K562 (cell line): ENCODE measurements around the gene RNF113B. TPM values are rescaled to one million over a fixed set of nuclear protein-coding genes. Genes with fewer than 3 reads are reported as not detected.

Source experiments
- ATAC-seq: fragments of 200-7000 bp; cut with Tn5 transposase; 3 replicates; pipeline ENCODE4 v1.9.1; 2020; ENCODE audit warnings: moderate library complexity
- BruUV-seq: library from RNA; stranded (reverse); fragments of 400-500 nt; replicated peaks from 2 replicates; lab custom pipeline; 2021; lab: Mats Ljungman, UMichigan
- CTCF ChIA-PET: fragments of 300-600 bp; formaldehyde crosslinking; extraction: SDS; loops from one replicate; lab custom pipeline; 2021; ENCODE audit warnings: low intra/inter-chr PET ratio; lab: Yijun Ruan, JAX
- POLR2A ChIA-PET: fragments of 300-600, 350-650 bp; sonication (Branson Sonifier 250); formaldehyde crosslinking; extraction: SDS; loops from one replicate; lab custom pipeline; 2021; ENCODE audit warnings: antibody characterized with exemption, inconsistent platforms; lab: Yijun Ruan, JAX
- DNase-seq, 4 experiments: peaks; one replicate each; pipeline versions ENCODE4 v3.0.0 to v3.0.0-alpha.2; 2011 to 2018; ENCODE audit warnings: low spot score in 3 of 4, mixed read lengths in 3 of 4; ENCODE audit errors: extremely low read depth in 1 of 4
- FAIRE-seq: peaks from 2 replicates; lab custom pipeline; 2011; peaks lifted over from hg19 to GRCh38; lab: Jason Lieb, UNC
- H2AFZ ChIP-seq: 2 replicates; pipeline ENCODE4 v1.6.0; 2011; ENCODE audit warnings: low read depth, low read length, control low read depth, inconsistent platforms
- H3K27ac ChIP-seq: fragments of 200-600 bp; 3 replicates; pipeline ENCODE4 v1.8.0; 2011; ENCODE audit warnings: low read depth, mild to moderate bottlenecking, control low read depth, inconsistent platforms, low read length, moderate library complexity, mixed read lengths; ENCODE audit errors: extremely low read depth
- H3K27me3 ChIP-seq, 2 experiments: fragments of 300-600 bp in 1 of 2; 2 replicates in 1 of 2; 3 replicates in 1 of 2; pipeline versions ENCODE4 v1.6.0 to v1.8.0; 2011; ENCODE audit warnings: inconsistent platforms in 2 of 2, low read length in 2 of 2, mild to moderate bottlenecking in 1 of 2, mixed read lengths in 1 of 2, moderate library complexity in 1 of 2; ENCODE audit not compliant: control insufficient read depth in 2 of 2, insufficient read depth in 2 of 2
- H3K36me3 ChIP-seq: fragments of 300-600 bp; 3 replicates; pipeline ENCODE4 v1.8.0; 2011; ENCODE audit warnings: mild to moderate bottlenecking, low read length, inconsistent platforms; ENCODE audit not compliant: control insufficient read depth, insufficient read depth
- H3K4me1 ChIP-seq, 2 experiments: fragments of 200-600 bp in 1 of 2; replicated peaks in 1 of 2; 2 replicates in 1 of 2; 3 replicates in 1 of 2; pipeline versions ENCODE4 v1.5.1 to v1.8.0; 2011; ENCODE audit warnings: inconsistent platforms in 2 of 2, low read length in 2 of 2, mild to moderate bottlenecking in 1 of 2, mixed read lengths in 1 of 2, moderate library complexity in 1 of 2; ENCODE audit not compliant: control insufficient read depth in 2 of 2, insufficient read depth in 2 of 2
- H3K4me2 ChIP-seq: 2 replicates; pipeline ENCODE4 v1.6.1; 2011; ENCODE audit warnings: low read length, control low read depth, inconsistent platforms, mixed read lengths; ENCODE audit not compliant: insufficient read depth
- H3K4me3 ChIP-seq: fragments of 200-600 bp; sonication (generic), shearing (Covaris generic); 2 replicates; pipeline ENCODE4 v1.5.1; 2016; ENCODE audit warnings: control low read depth, inconsistent platforms
- H3K79me2 ChIP-seq: fragments of 200-600 bp; 3 replicates; pipeline ENCODE4 v1.8.0; 2011; ENCODE audit warnings: low read length, inconsistent platforms; ENCODE audit not compliant: control insufficient read depth, insufficient read depth
- H3K9ac ChIP-seq, 2 experiments: 2 replicates each; pipeline versions ENCODE4 v1.6.0 to v1.6.1; 2011; ENCODE audit warnings: low read depth in 2 of 2, low read length in 2 of 2, control low read depth in 1 of 2, inconsistent platforms in 1 of 2, mild to moderate bottlenecking in 1 of 2, mixed read lengths in 1 of 2; ENCODE audit not compliant: insufficient read depth in 1 of 2
- H3K9me1 ChIP-seq: one replicate; pipeline ENCODE4 v1.6.0; 2011; ENCODE audit warnings: inconsistent platforms, mild to moderate bottlenecking, low read length, moderate library complexity; ENCODE audit not compliant: control insufficient read depth, insufficient read depth
- H3K9me3 ChIP-seq: replicated peaks from 2 replicates; pipeline ENCODE4 v1.5.1; 2011; ENCODE audit warnings: low read depth, low read length, inconsistent platforms; ENCODE audit not compliant: control insufficient read depth, insufficient read depth
- H4K20me1 ChIP-seq: replicated peaks from 2 replicates; pipeline ENCODE4 v1.6.1; 2011; ENCODE audit warnings: low read length, inconsistent platforms, mixed read lengths; ENCODE audit not compliant: control insufficient read depth, insufficient read depth
- COPS2 ChIP-seq: fragments of 450-650 bp; conservative IDR thresholded peaks from 2 replicates; pipeline ENCODE4 v1.6.1; 2016; ENCODE audit warnings: mild to moderate bottlenecking, moderate library complexity
- HNRNPK ChIP-seq: fragments of 200-400 bp; formaldehyde crosslinking; IDR thresholded peaks from one replicate; pipeline ENCODE4 v1.6.1; 2018; ENCODE audit warnings: mild to moderate bottlenecking, low read depth, low read length; ENCODE audit not compliant: poor library complexity, severe bottlenecking
- NBN ChIP-seq: fragments of 450-650 bp; IDR thresholded peaks from 2 replicates; pipeline ENCODE4 v1.6.1; 2016; ENCODE audit warnings: low read depth, mild to moderate bottlenecking
- SMAD3 ChIP-seq: fragments of 450-650 bp; formaldehyde crosslinking; conservative IDR thresholded peaks from 2 replicates; pipeline ENCODE4 v1.4.0; 2020; ENCODE audit warnings: mild to moderate bottlenecking
- SMARCA4 ChIP-seq: fragments of 450-650 bp; IDR thresholded peaks from 2 replicates; pipeline ENCODE4 v1.6.1; 2016
- ZNF76 ChIP-seq: fragments of 250-450 bp; sonication (Bioruptor Pico); IDR thresholded peaks from 2 replicates; pipeline ENCODE4 v1.4.0; 2020; ENCODE audit warnings: mild to moderate bottlenecking, moderate library complexity, borderline replicate concordance
- WGBS: fragments of 100-300 bp; shearing (Covaris generic); methylation state at CpG from one replicate; pipeline ENCODE4 v1.1.6; 2016; ENCODE audit warnings: low coverage, mixed read lengths; ENCODE audit not compliant: insufficient coverage; ENCODE audit errors: missing lambda C conversion rate; 5-methylcytosine and 5-hydroxymethylcytosine counted together
- in situ Hi-C: fragments of 300-500 bp; cut with MboI; formaldehyde crosslinking; loops from 4 replicates; pipeline ENCODE4 v1.15.0; 2018; ENCODE audit warnings: inconsistent platforms, mixed read lengths
- intact Hi-C: fragments of 100-400 bp; cut with micrococcal nuclease; formaldehyde crosslinking; loops from 2 replicates; pipeline ENCODE4 v1.14.2; 2022
- polyA plus RNA-seq, 8 experiments: library from polyadenylated mRNA; depleted of rRNA in 4 of 8; stranded (reverse) in 5 of 8; unstranded in 3 of 8; fragments of >200 nt; fragmentation: Nextera tagmentation in 2 of 8; fragmentation: Illumina TruSeq in 1 of 8; extraction: Ambion mirVana in 2 of 8; extraction: Trizol in 1 of 8; gene quantifications; 2 replicates each; pipeline versions ENCODE4 v1.2.1 to v1.2.3, GENCODE V29; 2011 to 2014; ENCODE audit warnings: inconsistent platforms in 1 of 8, missing spikeins in 1 of 8
- total RNA-seq, 7 experiments: library from RNA; depleted of rRNA in 6 of 7; stranded (reverse); fragments of >200 nt in 6 of 7; fragmentation: Illumina TruSeq in 2 of 7; extraction: Trizol in 2 of 7; gene quantifications; 2 replicates each; pipeline versions ENCODE4 v1.2.1 to v1.2.3, GENCODE V29; 2011 to 2021; ENCODE audit warnings: low replicate concordance in 1 of 7
- TF ChIP-seq, protein P1 (sequence below): IDR thresholded peaks from 2 replicates; pipeline ENCODE4 v1.6.1; 2012; ENCODE audit warnings: low read depth, low read length, improper control_type of control experiment, borderline replicate concordance
- TF ChIP-seq, protein P2 (sequence below): fragments of 250-450 bp; sonication (Bioruptor Pico); IDR thresholded peaks from 2 replicates; pipeline ENCODE4 v1.6.1; 2021; ENCODE audit warnings: mild to moderate bottlenecking
- TF ChIP-seq, protein P3 (sequence below), 2 experiments: fragments of 450-650 bp; IDR thresholded peaks; 2 replicates each; pipeline ENCODE4 v1.6.1; 2016
- TF ChIP-seq, protein P4 (sequence below): fragments of 250-450 bp; sonication (Bioruptor Pico); IDR thresholded peaks from 2 replicates; pipeline ENCODE4 v1.4.0; 2020

RNF113B gene
- total and polyA plus RNA-seq, 9 of the 15 experiments (the other 6 are each of a cell fraction or from before 2014, with no cell fraction given), result 0.09 TPM; not detected in 8

DNA sequence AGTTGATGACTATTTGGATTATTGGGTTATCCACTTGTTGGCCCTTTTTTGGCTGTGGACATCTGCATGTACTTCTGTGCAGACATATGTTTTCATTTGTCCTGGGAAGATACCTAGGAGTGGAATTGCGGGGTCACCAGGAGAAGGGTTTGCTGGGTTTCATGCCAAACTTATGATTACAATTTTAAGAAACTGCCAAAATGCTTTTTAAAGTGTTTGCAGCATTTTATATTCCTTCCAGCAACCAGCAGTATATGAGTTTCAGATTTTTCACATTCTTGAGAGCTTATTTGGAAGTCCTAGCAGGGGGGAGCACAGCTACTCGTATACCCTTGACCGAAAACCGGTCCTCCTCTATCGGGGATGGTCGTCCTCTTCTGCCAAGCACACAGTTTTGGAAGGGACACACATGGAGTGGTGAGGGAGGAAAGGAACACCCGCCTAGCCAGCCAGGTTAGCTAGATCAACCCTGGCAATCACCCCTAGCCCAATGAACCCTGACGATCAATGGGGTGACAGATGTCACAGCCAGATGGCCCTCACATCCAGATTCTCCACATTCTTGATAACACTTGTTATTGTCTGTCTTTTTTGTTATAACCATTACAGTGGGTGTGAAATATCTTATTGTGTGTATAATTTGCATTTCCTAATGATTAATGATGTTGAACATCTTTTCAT is 26.7 kb upstream of the RNF113B start:
- FAIRE-seq, result no peak
- in situ Hi-C loops, result no loop called here
- no TSS peak for BruUV-seq
- CTCF ChIA-PET, result no interaction called here
- Histone ChIP-seq H3K4me1 (no peaks in the 10 kb centered on the region), H4K20me1 (no peaks in the 10 kb centered on the region), H3K27me3 (no peaks in the 10 kb centered on the region; a peak in 2 of 5 replicates), H3K4me2 (no peak overlapping the region), H3K4me3 (no peak overlapping the region), H3K79me2 (no peaks in the 10 kb centered on the region), H2AFZ (no peak overlapping the region), H3K9me3 (no peaks in the 10 kb centered on the region), H3K9me1 (no peaks in the 10 kb centered on the region), H3K9ac (no peak overlapping the region), H3K36me3 (no peaks in the 10 kb centered on the region), H3K27ac (no peak overlapping the region)
- intact Hi-C loops, result no loop called here
- ATAC-seq, result no peak
- DNase-seq, result no peak
- 0% methylated on average over 6 of the region's 8 CpGs for WGBS
- POLR2A ChIA-PET, result interaction anchor here (0.6 to 1.0 kb wide), 2 partner anchors 10 to 14 kb away, joined by 3 read pairs; no protein-coding TSS in a partner anchor
- TF ChIP-seq ZNF76 (CRISPR knock-in tag), result no peak
- TF ChIP-seq SMARCA4, result no peak
- TF ChIP-seq, protein P1, sequence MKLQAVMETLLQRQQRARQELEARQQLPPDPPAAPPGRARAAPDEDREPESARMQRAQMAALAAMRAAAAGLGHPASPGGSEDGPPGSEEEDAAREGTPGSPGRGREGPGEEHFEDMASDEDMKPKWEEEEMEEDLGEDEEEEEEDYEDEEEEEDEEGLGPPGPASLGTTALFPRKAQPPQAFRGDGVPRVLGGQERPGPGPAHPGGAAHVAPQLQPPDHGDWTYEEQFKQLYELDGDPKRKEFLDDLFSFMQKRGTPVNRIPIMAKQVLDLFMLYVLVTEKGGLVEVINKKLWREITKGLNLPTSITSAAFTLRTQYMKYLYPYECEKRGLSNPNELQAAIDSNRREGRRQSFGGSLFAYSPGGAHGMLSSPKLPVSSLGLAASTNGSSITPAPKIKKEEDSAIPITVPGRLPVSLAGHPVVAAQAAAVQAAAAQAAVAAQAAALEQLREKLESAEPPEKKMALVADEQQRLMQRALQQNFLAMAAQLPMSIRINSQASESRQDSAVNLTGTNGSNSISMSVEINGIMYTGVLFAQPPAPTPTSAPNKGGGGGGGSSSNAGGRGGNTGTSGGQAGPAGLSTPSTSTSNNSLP, result no peak
- TF ChIP-seq HNRNPK, result no peak
- no peak for TF ChIP-seq COPS2
- TF ChIP-seq, protein P2, sequence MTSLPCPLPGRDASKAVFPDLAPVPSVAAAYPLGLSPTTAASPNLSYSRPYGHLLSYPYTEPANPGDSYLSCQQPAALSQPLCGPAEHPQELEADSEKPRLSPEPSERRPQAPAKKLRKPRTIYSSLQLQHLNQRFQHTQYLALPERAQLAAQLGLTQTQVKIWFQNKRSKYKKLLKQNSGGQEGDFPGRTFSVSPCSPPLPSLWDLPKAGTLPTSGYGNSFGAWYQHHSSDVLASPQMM (CRISPR knock-in tag), result no peak
- TF ChIP-seq, protein P3, sequence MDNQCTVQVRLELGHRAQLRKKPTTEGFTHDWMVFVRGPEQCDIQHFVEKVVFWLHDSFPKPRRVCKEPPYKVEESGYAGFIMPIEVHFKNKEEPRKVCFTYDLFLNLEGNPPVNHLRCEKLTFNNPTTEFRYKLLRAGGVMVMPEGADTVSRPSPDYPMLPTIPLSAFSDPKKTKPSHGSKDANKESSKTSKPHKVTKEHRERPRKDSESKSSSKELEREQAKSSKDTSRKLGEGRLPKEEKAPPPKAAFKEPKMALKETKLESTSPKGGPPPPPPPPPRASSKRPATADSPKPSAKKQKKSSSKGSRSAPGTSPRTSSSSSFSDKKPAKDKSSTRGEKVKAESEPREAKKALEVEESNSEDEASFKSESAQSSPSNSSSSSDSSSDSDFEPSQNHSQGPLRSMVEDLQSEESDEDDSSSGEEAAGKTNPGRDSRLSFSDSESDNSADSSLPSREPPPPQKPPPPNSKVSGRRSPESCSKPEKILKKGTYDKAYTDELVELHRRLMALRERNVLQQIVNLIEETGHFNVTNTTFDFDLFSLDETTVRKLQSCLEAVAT (IDR thresholded peaks at IDR 0.05), result no peak
- TF ChIP-seq, protein P4, sequence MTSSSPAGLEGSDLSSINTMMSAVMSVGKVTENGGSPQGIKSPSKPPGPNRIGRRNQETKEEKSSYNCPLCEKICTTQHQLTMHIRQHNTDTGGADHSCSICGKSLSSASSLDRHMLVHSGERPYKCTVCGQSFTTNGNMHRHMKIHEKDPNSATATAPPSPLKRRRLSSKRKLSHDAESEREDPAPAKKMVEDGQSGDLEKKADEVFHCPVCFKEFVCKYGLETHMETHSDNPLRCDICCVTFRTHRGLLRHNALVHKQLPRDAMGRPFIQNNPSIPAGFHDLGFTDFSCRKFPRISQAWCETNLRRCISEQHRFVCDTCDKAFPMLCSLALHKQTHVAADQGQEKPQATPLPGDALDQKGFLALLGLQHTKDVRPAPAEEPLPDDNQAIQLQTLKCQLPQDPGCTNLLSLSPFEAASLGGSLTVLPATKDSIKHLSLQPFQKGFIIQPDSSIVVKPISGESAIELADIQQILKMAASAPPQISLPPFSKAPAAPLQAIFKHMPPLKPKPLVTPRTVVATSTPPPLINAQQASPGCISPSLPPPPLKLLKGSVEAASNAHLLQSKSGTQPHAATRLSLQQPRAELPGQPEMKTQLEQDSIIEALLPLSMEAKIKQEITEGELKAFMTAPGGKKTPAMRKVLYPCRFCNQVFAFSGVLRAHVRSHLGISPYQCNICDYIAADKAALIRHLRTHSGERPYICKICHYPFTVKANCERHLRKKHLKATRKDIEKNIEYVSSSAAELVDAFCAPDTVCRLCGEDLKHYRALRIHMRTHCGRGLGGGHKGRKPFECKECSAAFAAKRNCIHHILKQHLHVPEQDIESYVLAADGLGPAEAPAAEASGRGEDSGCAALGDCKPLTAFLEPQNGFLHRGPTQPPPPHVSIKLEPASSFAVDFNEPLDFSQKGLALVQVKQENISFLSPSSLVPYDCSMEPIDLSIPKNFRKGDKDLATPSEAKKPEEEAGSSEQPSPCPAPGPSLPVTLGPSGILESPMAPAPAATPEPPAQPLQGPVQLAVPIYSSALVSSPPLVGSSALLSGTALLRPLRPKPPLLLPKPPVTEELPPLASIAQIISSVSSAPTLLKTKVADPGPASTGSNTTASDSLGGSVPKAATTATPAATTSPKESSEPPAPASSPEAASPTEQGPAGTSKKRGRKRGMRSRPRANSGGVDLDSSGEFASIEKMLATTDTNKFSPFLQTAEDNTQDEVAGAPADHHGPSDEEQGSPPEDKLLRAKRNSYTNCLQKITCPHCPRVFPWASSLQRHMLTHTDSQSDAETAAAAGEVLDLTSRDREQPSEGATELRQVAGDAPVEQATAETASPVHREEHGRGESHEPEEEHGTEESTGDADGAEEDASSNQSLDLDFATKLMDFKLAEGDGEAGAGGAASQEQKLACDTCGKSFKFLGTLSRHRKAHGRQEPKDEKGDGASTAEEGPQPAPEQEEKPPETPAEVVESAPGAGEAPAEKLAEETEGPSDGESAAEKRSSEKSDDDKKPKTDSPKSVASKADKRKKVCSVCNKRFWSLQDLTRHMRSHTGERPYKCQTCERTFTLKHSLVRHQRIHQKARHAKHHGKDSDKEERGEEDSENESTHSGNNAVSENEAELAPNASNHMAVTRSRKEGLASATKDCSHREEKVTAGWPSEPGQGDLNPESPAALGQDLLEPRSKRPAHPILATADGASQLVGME (CRISPR knock-in tag), result no peak
- no peak for TF ChIP-seq NBN
- TF ChIP-seq SMAD3 (CRISPR knock-in tag), result no peak
